Ectodermal cell (in vitro differentiated cells): ENCODE results near the gene RNF144B.

Source experiments
- H3K27ac ChIP-seq: 2 replicates; pipeline ENCODE4 v1.7.0; 2013; ENCODE audit warnings: mild to moderate bottlenecking, low read depth, low read length; ENCODE audit not compliant: insufficient read depth, poor library complexity, severe bottlenecking
- H3K27me3 ChIP-seq: 2 replicates; pipeline ENCODE4 v1.7.0; 2013; ENCODE audit warnings: mild to moderate bottlenecking, low read length; ENCODE audit not compliant: insufficient read depth, control insufficient read depth, poor library complexity, severe bottlenecking
- H3K36me3 ChIP-seq: one replicate; pipeline ENCODE4 v1.7.0; 2013; ENCODE audit warnings: low read length; ENCODE audit not compliant: control insufficient read depth, insufficient read depth
- H3K4me1 ChIP-seq: one replicate; pipeline ENCODE4 v1.7.0; 2013; ENCODE audit warnings: low read length; ENCODE audit not compliant: control insufficient read depth, insufficient read depth
- H3K4me3 ChIP-seq: 2 replicates; pipeline ENCODE4 v1.7.0; 2013; ENCODE audit warnings: low read depth, low read length, control low read depth; ENCODE audit not compliant: insufficient read depth
- H3K9me3 ChIP-seq: 2 replicates; pipeline ENCODE4 v1.7.0; 2013; ENCODE audit warnings: mild to moderate bottlenecking, low read length, moderate library complexity; ENCODE audit not compliant: control insufficient read depth
- WGBS, 2 experiments: methylation state at CpG; one replicate each; pipeline ENCODE4 v1.1.7; 2013; ENCODE audit warnings: missing lambda C conversion rate in 2 of 2; 5-methylcytosine and 5-hydroxymethylcytosine counted together

Gene RNF144B

DNA sequence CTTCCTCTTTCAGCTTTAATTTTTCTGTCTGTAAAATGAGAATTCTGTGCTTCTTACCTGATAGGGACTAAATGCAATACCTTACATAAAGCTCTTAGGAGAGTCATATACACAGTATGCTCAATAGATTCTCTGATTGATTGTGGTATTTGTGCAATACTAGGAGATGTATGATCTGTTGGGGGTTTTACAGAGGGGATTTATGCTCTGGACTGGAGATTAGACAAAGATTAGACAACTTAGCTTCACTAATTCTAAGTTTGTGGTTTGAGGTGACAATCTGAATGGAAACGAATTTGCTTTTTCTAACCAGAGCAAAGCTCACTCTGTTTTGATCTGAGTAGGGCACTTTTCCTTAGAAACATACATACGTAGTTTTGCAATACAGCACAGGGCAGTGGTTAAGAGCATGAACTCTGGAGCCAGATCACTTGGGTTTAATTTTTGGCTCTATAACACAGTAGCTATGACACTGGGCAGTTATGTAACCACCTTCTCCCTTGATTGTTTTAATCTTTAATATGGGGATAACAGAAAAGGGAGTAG is 126.2 kb downstream of the RNF144B start:
- no peaks in the 10 kb centered on the region for H3K27me3 ChIP-seq
- H3K27ac ChIP-seq = no peak overlapping the region
- no peaks in the 10 kb centered on the region for H3K36me3 ChIP-seq
- WGBS, 2 experiments = 94 to 96% methylated on average over 2 of the region's 2 CpGs
- no peaks in the 10 kb centered on the region for H3K9me3 ChIP-seq
- no peaks in the 10 kb centered on the region for H3K4me1 ChIP-seq
- no peak overlapping the region for H3K4me3 ChIP-seq

DNA sequence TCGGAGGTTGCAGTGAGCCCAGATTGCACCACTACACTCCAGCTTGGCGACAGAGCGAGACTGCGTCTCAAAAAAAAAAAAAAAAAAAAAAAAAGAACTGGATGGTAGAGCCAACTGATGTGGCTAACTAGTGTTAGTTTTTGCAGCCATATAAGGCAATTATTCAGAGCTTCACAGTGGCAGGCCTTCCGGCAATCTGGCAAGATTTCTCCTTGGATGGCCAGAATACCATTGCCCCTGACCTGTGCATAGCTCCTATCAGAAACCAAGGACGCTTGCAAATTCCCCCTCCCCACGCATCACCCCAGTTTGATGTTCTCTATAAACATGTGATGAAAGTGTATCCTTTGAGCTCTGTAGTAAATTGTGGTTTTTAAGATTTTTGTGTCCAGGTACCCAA is 127.0 kb downstream of the RNF144B start:
- 94 to 96% methylated on average over 6 to 7 of the region's 7 CpGs for WGBS, 2 experiments
- no peaks in the 10 kb centered on the region for H3K9me3 ChIP-seq

DNA sequence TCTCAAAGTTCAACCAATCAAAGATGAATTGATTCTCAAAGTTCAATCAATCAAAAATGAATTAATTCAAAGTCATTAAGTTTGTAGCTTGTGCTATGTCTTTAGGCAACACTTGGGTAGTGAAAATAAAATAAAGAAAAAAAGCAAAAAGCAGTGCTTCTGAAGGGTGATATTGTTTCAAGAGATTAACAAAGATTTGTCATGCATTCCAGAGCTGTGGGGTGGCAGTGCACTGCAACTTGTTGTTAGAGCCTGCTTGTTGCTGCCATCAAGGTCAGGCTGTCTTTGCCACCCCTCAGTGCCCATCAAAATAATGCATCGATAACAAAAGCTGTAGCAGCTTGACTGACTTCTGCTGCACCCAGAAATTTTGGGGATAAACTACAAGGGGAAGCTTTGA is 128.6 kb downstream of the RNF144B start:
- no peak overlapping the region for H3K4me3 ChIP-seq
- no peaks in the 10 kb centered on the region for H3K4me1 ChIP-seq
- H3K36me3 ChIP-seq = no peaks in the 10 kb centered on the region
- no peaks in the 10 kb centered on the region for H3K9me3 ChIP-seq
- 69 to 76% methylated on average over 1 of the region's 1 CpG for WGBS, 2 experiments
- no peaks in the 10 kb centered on the region for H3K27me3 ChIP-seq
- H3K27ac ChIP-seq = no peak overlapping the region

More for the DNA sequence above, 127.0 kb downstream of the RNF144B start:
- Histone ChIP-seq H3K4me3 (no peak overlapping the region), H3K4me1 (no peaks in the 10 kb centered on the region), H3K36me3 (no peaks in the 10 kb centered on the region), H3K27me3 (no peaks in the 10 kb centered on the region), H3K27ac (no peak overlapping the region)
